KOPT-K1 (cell line): Measurements from ENCODE around the gene HBS1L.

Source experiments
- H3K27ac ChIP-seq: fragments of 200-600 bp; sonication (generic); 2 replicates; pipeline ENCODE4 v1.5.1; 2016; ENCODE audit warnings: antibody characterized with exemption, mild to moderate bottlenecking, low read depth, low read length; ENCODE audit not compliant: poor library complexity, severe bottlenecking
- H3K36me3 ChIP-seq: fragments of 200-600 bp; sonication (generic); 2 replicates; pipeline ENCODE4 v1.5.1; 2017; ENCODE audit warnings: antibody characterized with exemption, mild to moderate bottlenecking, low read length, moderate library complexity; ENCODE audit not compliant: insufficient read depth
- H3K9me3 ChIP-seq: fragments of 200-600 bp; sonication (generic); 2 replicates; pipeline ENCODE4 v1.5.1; 2017; ENCODE audit warnings: antibody characterized with exemption, low read length, mild to moderate bottlenecking; ENCODE audit not compliant: insufficient read depth, poor library complexity, severe bottlenecking

Gene HBS1L

DNA sequence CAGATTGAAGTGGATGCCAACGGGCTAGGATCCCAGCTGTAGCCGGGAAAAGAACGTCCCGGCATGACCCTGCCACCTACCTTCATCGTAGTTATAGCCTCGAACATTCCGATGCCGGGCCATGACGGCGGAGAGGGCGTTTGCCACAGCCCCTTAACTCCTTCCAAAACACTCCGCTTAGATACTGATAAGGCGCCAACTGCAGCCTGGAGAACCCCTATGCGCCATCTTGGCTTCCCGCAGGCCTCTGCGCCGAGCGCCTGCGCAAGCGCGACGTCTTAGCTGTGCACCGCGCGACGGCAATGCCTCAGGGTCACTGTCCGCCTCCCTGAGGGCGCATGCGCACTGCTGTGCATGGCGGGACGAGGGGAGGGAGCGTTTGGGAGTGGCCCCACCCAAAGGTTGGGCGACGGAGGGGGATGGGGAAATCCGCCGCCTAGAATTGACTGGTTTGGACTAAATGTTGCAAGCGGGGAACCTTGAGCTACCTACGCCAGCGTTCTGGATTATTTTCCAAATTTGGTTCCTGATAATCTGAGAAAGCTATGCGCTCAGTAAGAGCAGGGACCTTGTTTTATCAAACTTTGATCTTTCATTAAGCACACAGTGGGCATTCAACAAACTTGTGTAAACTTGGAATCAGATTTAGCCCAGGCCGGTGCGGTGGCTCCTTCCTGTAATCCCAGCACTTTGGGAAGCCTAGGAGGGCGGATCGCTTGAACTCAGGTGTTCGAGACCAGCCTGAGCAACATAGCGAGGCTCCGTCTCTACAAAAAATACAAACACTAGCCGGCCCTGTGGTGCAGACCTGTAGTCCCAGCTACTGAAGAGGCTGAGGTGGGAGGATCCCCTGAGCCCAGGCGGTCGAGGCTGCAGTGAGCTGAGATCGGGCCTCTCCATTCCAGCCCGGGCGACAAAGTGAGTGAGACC is at the start of gene HBS1L:
HBS1L (minus strand) TSS at position 254 of the 930 bp plus-strand sequence; CDS start at position 123, 131 bp downstream.
- Histone ChIP-seq H3K27ac (peak within 1 kb of the TSS; percentile 85), H3K36me3 (peaks cover 28% of the 10 kb centered on the region), H3K9me3 (no peaks in the 10 kb centered on the region)

DNA sequence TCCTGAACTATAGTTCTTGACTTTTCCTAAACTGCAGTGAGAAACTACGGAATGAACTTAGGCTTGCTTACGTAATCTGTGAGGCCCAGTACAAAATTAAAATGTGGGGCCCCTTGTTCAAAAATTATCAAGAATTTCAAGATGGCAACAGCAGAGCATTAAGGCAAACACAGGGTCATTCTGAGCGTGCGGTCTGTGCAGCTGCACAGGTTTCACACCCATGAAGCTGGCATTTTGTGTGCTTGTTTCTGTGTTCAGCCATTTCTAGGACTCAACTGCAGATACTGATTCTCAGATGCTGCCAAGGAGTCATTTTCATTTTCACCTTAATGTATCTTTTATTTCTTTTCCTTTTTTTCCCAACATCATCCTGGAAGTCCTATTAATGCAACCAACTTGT is 49.6 kb upstream of the HBS1L start:
- H3K27ac ChIP-seq, result peak overlapping the region; percentile 83
- no peaks in the 10 kb centered on the region for H3K36me3 ChIP-seq
- no peaks in the 10 kb centered on the region for H3K9me3 ChIP-seq

DNA sequence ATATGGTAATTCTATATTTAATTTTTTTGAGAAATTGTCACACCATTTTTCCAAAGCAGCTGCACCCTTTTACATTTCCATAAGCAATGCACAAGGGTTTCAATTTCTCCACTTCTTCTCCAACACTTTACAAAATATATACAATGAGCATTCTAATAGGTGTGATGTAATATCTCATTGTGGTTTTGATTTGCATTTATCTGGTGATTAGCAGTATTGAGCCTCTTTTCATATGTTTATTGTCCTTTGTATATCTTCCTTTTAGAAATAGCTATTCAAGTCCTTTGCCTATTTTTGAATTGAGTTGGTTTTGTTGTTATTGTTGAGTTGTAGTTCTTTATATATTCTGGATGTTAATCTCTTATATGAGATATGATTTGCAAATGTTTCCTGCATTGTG is 47.6 kb upstream of the HBS1L start:
- Histone ChIP-seq H3K27ac (peak overlapping the region; percentile 83), H3K9me3 (no peaks in the 10 kb centered on the region), H3K36me3 (no peaks in the 10 kb centered on the region)

DNA sequence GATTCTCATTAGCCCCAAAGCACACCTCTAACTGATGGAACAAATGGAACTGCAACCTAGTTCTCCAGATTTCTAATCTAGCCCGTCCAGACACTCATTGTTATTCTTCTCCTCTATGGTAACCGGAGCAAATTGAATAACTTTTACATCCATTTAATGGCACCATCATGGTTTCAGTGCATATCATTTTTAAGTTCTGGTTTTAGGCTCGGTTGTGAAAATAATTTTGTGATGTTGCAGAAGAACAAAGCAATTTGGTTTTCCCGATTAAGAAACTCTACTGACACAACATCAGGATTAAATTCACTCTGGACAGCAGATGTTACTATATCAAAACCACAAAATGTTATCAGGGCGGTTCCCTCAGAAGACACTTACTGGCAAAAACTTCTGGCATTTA is 42.5 kb upstream of the HBS1L start:
- no peaks in the 10 kb centered on the region for H3K9me3 ChIP-seq

DNA sequence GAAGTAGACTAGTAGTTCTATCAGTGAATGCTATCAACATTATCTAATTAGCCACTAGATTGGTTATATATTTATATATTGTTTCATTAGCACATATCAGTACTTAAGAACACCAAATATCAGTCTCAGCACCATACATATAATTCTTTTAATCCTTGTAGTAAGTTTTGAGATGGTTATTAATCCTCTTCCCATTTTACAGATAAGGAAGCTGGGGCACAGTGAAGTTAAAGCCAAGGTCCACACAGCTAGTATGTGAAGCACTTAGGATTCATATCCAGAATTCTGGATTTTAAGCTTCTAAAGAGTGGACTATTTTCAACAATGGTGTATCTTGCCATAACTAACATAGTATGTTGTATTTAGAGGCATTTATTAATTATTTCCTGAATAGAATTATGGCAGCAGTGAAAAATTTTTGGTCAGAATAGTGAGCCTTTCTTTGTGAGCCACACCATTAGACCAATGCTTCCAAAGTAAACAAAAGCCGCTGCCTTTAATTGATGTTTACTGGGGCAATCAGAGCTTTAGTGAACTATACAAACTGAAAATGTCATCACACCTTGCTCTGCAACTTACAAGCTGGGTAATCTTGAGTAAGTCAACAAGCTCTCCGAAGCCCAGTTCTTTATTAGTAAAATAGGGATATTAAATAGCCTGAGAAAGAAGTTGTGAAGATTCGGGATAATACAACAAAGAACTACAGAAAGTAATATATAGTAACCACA is 41.9 kb upstream of the HBS1L start:
- H3K36me3 ChIP-seq, result no peaks in the 10 kb centered on the region
- H3K27ac ChIP-seq, result no peak overlapping the region
- H3K9me3 ChIP-seq, result no peaks in the 10 kb centered on the region

More for the DNA sequence above, 42.5 kb upstream of the HBS1L start:
- no peaks in the 10 kb centered on the region for H3K36me3 ChIP-seq
- H3K27ac ChIP-seq, result no peak overlapping the region

DNA sequence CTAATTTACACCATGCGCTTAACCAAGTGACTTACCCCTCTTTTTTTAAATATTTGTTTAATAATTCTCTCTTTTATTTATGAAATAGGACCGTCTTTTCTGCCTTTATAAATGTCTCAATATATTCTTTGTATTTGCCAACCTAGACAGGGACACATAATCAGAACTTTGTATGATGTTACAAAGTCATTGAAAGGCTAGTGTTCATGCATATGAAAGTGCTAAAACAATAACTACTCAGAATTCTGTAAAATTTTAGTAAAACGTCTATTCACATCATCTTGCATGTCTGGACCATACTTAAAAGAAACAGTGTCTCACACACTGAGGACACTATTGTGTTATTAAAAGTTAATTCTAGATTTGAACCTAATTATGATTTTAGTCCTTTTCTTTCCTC is 41.1 kb upstream of the HBS1L start:
- Histone ChIP-seq H3K9me3 (no peaks in the 10 kb centered on the region), H3K36me3 (no peaks in the 10 kb centered on the region), H3K27ac (no peak overlapping the region)

DNA sequence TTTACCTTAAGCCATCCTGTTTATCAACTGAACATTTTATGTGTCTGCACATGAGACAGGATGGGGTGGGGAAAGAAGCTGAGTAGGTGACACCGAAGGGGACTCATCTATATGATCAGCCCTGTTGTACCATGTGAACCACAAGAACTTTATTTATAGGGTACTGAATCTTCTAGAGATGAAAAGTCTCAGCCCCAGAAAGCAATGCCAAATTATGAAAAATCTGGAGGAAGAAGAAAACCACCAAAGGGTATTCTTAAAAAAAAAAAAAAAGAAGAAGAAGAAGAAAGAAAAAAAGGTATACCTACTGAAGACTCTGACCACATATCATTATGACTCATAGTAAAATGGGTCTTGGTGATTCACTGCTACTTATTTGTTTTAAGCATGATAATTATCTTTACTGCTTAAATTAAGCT is 39.8 kb upstream of the HBS1L start:
- H3K27ac ChIP-seq, result peak overlapping the region; percentile 40
- H3K9me3 ChIP-seq, result no peaks in the 10 kb centered on the region
- no peaks in the 10 kb centered on the region for H3K36me3 ChIP-seq

DNA sequence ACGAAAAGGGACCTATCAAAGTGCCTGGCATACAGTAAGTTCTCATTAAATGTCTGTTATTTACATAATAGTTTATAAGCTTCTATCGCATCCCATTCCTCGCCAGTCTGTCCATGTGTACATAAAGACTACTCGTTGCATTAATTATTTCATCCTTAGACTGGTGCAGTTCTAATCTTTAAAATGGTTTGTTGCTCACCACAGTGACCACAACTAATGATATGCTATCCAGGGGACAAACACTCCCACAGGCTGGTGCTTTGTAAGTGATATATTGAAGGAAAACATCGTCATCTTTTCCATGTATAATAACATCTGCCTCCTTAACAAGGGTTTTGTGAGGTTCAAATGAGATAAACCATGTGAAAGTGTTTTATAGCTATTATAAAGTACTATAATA is 39.0 kb upstream of the HBS1L start:
- no peaks in the 10 kb centered on the region for H3K9me3 ChIP-seq
- H3K27ac ChIP-seq, result peak overlapping the region; percentile 40
- H3K36me3 ChIP-seq, result no peaks in the 10 kb centered on the region

DNA sequence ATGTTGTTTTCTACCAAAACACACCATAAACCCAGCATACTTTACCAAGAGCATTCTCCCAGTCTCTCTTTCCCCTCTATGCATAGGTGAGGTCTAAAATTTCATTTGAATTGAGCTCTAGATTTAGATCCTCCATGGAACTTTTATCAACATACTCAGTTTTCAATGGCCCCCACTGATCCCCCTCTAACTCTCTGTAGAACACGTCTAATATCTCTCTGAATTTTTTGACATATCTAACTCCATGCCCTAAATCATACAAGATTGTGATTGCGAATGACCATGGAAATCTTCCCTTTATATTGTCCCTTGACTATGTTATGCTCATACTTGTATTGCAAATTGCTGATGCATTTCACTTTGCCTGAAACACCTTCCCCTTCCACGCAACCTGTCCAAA is 38.1 kb upstream of the HBS1L start:
- Histone ChIP-seq H3K9me3 (no peaks in the 10 kb centered on the region), H3K27ac (no peak overlapping the region), H3K36me3 (no peaks in the 10 kb centered on the region)

DNA sequence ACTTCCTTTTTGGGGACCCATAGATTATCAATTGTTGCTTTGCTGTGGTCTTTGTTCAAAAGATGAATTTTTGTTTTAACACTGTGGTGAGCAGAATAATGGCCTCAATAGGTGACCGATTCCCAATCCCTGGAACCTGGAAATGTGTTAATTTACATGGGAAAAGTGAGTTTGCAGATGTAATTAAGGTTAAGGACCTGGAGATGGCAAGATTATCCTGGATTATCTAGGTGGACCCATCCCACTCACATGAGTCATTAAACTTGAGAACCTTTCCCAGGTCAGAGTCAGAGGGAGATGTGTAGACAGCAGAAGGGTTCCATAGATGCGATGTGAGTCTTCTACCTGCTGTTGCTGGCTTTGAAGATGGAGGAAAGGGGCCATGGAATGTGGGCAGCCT is 36.2 kb upstream of the HBS1L start:
- Histone ChIP-seq H3K36me3 (no peaks in the 10 kb centered on the region), H3K9me3 (no peaks in the 10 kb centered on the region), H3K27ac (peak overlapping the region; percentile 94)

DNA sequence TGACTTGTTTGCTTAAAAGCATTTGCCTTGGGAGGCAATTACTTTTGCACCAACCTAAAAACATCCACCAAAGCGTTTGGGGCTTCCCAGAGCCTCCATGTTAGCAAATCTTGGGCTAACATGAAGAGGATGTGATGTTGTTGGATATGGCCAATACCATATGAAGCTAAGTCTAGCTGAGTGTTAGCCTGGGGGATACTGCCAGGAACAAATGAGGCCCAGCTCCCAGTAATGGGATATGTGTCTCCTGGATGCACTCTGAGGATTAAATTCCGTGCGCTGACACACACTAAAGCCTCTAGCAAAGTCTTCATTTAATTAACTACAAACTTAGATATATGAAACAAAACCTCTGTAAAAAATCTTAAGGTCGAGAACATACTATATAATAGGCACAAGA is 35.3 kb upstream of the HBS1L start:
- Histone ChIP-seq H3K9me3 (no peaks in the 10 kb centered on the region), H3K36me3 (no peaks in the 10 kb centered on the region), H3K27ac (peak overlapping the region; percentile 94)

DNA sequence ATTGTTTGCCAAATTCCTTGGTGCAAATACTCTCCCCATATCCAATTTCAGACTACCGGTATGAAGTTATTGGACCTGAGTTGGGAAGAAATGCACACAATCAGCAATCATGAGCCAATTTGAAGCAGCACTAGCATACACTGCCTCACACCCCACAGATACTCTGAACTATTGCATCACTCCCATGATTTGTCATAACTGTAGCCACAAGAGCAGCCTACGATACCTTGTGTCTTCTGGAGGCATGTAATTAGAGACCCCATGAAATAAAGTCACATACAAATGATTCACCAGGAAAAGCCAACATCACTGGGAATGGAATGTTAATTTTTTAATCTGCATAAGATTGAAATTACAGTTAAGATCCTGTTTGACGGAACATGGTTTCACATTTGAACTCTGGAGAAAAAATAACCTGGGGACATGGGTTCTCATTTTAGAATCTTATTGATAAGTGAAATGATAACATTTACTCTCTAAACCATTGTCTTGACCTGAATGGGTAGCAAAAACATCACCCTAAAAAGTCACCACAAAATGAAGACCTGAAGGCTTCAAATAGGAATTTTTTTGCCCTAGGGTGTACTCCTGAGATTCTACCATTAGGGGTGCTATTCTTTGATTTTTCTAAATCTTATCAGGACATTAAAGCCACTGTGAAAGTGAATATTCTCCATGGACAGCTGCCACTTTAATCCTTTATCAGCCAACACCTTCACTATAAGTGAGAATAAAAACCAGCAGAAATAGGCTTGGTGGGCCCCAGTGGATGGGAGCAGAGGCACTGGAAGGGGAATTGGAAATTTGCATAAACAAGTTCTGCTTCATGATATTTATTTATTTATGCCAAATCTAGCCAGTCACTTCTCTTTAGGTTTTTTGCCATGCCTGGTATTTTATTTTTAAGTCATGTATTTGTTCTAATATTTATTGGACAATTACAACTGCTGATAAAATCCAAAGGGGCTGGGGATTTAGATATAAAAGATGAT is 34.5 kb upstream of the HBS1L start:
- H3K27ac ChIP-seq, result peak overlapping the region; percentile 94
- H3K9me3 ChIP-seq, result no peaks in the 10 kb centered on the region
- H3K36me3 ChIP-seq, result no peaks in the 10 kb centered on the region

DNA sequence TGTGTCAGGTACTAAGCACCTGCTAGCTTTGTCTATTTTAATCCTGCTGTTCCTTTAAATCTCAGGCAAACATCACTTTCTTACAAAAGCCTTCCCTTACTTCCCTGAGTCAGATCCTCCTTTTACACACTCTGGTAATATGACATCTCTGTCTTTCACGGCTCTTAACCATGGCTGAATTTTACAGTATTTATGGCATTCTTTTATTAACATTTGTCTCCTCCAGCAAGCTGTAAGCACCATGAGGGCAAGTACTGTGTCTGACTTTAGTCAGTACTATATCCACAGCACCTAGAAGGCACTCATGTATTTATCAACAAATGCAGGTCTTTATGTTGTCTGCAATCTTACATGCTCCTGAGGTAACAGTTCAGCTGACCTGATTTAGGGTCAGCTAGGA is 33.7 kb upstream of the HBS1L start:
- Histone ChIP-seq H3K36me3 (no peaks in the 10 kb centered on the region), H3K27ac (peak overlapping the region; percentile 94), H3K9me3 (no peaks in the 10 kb centered on the region)

DNA sequence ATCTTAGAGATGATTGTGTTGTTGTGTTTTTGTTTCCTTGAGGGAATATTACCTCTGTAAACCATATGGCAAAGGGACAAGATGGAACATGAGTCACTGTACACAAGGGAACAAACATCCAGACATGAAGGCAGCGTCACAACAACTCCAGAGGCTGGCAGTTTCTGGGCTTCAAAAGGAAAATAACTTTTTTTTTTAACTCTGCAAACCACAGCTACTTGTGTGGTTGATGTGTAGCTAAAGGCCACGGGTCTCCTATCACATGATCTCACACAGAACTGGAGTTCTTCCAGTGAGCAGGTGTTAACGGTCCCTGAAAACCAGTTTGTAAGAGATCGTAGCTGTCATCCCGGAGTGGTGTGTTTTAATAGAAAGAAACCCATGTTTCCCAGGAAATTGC is 33.2 kb upstream of the HBS1L start:
- H3K9me3 ChIP-seq, result peaks cover 4% of the 10 kb centered on the region
- H3K27ac ChIP-seq, result peak overlapping the region; percentile 94
- no peaks in the 10 kb centered on the region for H3K36me3 ChIP-seq
